ENCODE results near the gene ZNF23.
A peak's percentile ranks its signal among the peaks of the same experiment; 100 is the strongest.

ZNF23 gene

GRCh38 chr16:71409011-71409775 lies 52.9 kb downstream of the ZNF23 start:
- H3K27me3 ChIP-seq (ENCODE audit: insufficient read depth, poor library complexity, severe bottlenecking), result peaks cover 12% of the 10 kb centered on the region
- DNase-seq (ENCODE audit: low read depth in 1 of 2, low spot score in 1 of 2), result no peak
- TF ChIP-seq SPI1 (IDR thresholded peaks at IDR 0.05; ENCODE audit: borderline replicate concordance, low read depth) (no peak), CTCF (IDR thresholded peaks at IDR 0.05; ENCODE audit: insufficient read depth, low read length) (no peak), POLR2AphosphoS5 (IDR thresholded peaks at IDR 0.05; ENCODE audit: low read depth) (no peak), GABPA (IDR thresholded peaks at IDR 0.05; ENCODE audit: low read depth) (no peak), REST (IDR thresholded peaks at IDR 0.05; ENCODE audit: insufficient replicate concordance, low read depth) (no peak)
- H3K4me3 ChIP-seq (replicated peaks; ENCODE audit: insufficient read depth, low read length), result no peak overlapping the region
- H3K27ac ChIP-seq (replicated peaks), result no peak overlapping the region

DNA sequence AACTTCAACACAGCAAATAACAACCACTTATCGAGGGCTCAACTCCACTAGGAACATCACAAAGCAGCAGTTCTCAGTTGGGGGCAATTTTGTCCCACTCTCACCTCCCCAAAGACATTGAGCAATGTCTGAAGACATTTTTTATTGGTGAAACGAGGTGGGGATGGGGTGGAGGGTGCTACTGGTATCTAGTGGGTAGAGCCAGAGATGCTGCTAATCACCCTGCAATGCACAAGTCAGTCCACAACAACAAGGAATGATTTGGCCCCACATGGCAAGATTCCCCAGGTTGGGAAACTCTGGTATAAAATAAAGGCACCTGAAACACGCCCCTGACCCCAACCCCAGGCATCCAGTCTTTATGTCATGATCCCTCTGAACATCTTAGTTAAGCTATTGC lies 53.5 kb downstream of the ZNF23 start:
- Histone ChIP-seq H3K27me3 (ENCODE audit: insufficient read depth, poor library complexity, severe bottlenecking) (peaks cover 12% of the 10 kb centered on the region), H3K27ac (replicated peaks) (no peak overlapping the region), H3K4me3 (replicated peaks; ENCODE audit: insufficient read depth, low read length) (no peak overlapping the region)
- no peak for TF ChIP-seq CTCF (IDR thresholded peaks at IDR 0.05; ENCODE audit: insufficient read depth, low read length)
- TF ChIP-seq REST (IDR thresholded peaks at IDR 0.05; ENCODE audit: insufficient replicate concordance, low read depth), result no peak
- no peak for TF ChIP-seq POLR2AphosphoS5 (IDR thresholded peaks at IDR 0.05; ENCODE audit: low read depth)
- no peak for TF ChIP-seq SPI1 (IDR thresholded peaks at IDR 0.05; ENCODE audit: borderline replicate concordance, low read depth)
- TF ChIP-seq GABPA (IDR thresholded peaks at IDR 0.05; ENCODE audit: low read depth), result no peak
- no peak for DNase-seq (ENCODE audit: low read depth in 1 of 2, low spot score in 1 of 2)

DNA sequence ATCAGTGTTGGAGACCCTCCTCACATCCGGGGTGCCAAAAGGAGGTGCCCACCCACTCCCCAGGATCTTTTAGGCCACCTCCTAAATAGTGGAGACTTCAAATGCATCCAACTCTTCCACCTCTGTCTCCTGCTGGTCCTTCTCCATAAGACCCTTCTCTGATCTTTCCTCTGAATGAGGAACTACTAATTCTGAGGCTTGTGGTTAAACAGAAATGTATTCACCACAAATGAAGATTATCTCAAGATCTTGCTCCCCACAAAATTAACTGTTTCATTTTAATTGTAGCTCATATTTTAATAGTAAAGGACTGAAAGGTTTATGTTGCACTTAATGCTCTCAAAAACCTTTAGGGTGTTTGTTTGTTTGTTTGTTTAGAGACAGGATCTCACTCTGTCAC lies 54.3 kb downstream of the ZNF23 start:
- no peak overlapping the region for H3K27ac ChIP-seq (replicated peaks)
- no peak; the same call in 1 of the 2 replicates for TF ChIP-seq SPI1 (IDR thresholded peaks at IDR 0.05; ENCODE audit: borderline replicate concordance, low read depth)
- no peak overlapping the region for H3K4me3 ChIP-seq (replicated peaks; ENCODE audit: insufficient read depth, low read length)
- peak in 1 of 2 experiments; percentile 10 for DNase-seq (ENCODE audit: low read depth in 1 of 2, low spot score in 1 of 2)
- H3K27me3 ChIP-seq (ENCODE audit: insufficient read depth, poor library complexity, severe bottlenecking), result peaks cover 12% of the 10 kb centered on the region

GRCh38 chr16:71406724-71407123 lies 55.3 kb downstream of the ZNF23 start:
- Histone ChIP-seq H3K27ac (replicated peaks) (no peak overlapping the region), H3K4me3 (replicated peaks; ENCODE audit: insufficient read depth, low read length) (no peak overlapping the region), H3K27me3 (ENCODE audit: insufficient read depth, poor library complexity, severe bottlenecking) (peaks cover 12% of the 10 kb centered on the region)
- DNase-seq (ENCODE audit: low read depth in 1 of 2, low spot score in 1 of 2), result no peak
- TF ChIP-seq REST (IDR thresholded peaks at IDR 0.05; ENCODE audit: insufficient replicate concordance, low read depth) (no peak), SPI1 (IDR thresholded peaks at IDR 0.05; ENCODE audit: borderline replicate concordance, low read depth) (no peak), GABPA (IDR thresholded peaks at IDR 0.05; ENCODE audit: low read depth) (no peak), POLR2AphosphoS5 (IDR thresholded peaks at IDR 0.05; ENCODE audit: low read depth) (peak; percentile 53; the same call in 1 of the 2 replicates), CTCF (IDR thresholded peaks at IDR 0.05; ENCODE audit: insufficient read depth, low read length) (no peak)

All from HL-60 (cell line).